HG03442 (cell line): ENCODE measurements around the gene C1QTNF6.

Experiments used
- ATAC-seq: cut with Tn5 transposase; IDR thresholded peaks from one replicate; pipeline ENCODE4 v1.9.1; 2021; ENCODE audit warnings: mild to moderate bottlenecking, moderate library complexity; ENCODE audit not compliant: unreplicated experiment

The C1QTNF6 gene

DNA sequence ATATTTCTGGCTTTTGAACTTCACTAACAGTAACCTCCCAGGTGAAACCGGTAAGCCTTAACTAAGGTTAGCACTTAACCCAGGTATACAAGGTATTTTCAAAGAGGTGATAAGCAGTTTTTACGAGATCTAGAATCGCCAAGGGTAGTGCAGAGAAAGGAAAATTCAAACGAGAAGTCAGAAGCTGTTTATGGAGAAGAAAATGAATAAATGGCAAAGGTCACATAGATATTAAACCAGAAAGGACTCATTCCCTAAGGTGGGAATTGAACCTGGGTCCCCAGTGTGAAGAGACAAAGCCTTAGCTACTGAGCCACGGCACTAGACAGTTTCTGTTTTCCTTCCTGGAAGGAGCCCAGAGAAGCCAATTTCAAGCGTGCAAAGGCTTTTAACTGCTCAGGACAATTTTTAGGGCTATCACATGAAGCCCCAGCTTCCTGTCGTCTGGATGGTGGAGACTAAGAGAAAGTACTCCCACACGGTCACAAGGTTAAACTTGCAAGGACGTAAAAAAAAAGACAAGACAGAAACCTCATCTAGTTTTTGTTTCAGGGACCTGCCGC lies 5.7 kb upstream of the C1QTNF6 start:
- ATAC-seq = no peak

DNA sequence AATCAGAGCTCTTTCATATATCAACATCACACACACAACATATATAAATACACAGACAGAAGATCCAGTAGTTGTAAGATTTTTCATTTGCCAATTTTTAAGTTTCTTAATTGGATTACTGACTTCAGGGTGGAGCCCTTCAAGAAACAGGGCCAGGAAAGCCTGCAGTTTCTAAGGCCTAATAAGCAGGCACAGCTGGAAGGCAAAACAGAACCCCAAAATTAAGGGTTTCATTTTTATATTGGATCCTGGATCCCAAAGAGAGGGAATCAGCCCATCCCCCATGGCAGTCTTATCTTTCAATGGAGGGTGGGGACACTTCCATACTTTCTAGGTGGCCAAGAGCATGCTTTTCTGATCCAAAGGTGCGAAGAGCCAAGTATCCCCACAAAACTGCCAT lies 4.7 kb upstream of the C1QTNF6 start:
- no peak for ATAC-seq

DNA sequence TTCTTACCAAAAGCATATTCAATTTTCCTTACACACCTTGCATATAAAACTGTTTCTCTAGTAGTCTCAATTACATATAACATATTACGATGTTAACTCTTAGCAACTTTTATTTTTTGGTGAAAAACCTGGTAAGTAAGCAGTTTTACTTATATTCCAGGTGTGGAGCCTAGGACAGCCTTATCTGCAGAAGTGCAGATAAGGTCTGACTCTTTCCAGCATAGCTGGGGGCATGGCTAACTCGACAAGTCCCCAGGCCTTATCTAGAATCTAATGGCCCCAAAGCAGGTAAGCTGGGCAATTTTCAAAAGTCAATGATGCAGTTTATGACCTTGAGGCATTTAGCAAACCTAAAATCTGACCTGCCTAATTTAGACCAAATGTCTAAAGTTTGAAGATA lies 4.2 kb upstream of the C1QTNF6 start:
- no peak for ATAC-seq

DNA sequence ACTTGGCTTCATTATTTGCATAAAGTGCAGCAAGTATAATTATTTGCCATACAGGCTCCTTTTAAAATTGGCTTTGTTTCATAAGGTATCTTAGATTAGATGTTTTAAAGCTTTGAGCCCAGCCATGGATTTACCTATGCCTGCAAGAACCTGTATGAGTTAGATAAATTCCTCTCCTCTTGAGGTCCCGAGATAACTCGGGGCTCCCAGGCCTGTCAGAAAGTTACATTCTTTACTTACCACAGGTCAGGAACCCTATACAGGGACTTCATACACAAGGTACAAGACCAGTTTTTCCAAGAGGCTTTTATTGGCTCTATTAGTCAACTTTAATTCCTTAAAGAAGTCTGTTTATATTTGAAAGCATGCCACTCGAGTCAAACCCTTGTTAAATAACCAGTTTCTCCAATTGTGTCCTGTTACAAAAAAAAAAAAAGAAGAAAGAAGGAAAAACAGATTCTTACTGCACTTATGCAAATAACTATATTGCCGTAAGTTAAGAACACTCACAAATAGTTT lies 2.3 kb upstream of the C1QTNF6 start:
- no peak for ATAC-seq

DNA sequence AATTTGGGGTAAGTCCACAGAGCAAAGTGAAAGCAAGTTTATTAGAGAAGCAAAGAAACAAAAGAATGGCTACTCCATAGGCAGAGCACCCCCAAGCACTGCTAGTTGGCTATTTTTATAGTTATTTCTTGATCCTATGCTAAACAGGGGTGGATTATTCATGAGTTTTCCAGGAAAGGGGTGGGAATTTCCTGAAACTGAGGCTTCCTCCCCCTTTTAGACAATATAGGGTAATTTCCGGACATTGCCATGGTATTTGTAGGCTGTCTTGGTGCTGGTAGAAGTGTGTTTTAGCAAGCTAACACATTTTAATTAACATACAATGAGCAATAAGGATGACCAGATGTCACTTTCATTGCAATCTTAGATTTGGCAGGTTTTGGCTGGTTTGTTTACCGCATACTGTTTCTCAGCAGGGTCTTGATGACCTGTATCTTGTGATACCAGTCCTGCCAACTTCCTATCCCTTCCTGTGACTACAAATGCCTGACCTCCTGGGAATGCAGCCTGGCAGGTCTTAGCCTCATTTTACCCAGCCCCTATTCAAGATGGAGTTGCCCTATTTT lies 937 bp upstream of the C1QTNF6 start:
- no peak for ATAC-seq

DNA sequence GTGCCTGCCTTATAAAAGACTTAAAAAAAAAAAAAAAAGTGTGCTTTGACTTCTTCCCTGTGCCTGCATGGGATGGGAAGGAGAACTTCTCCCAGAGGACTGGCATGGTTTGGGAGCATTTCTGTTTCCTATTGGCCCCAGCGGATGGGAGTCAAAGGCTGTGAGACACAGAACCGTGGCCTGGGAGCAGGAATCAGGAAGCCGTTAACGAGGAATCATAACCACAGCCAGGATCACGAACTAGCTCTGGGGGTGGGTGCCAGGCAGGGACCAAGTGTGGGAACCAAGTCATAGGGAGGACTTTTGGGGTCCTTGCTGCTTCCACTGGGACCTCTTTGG lies 526 bp downstream of the C1QTNF6 start:
- no peak for ATAC-seq

DNA sequence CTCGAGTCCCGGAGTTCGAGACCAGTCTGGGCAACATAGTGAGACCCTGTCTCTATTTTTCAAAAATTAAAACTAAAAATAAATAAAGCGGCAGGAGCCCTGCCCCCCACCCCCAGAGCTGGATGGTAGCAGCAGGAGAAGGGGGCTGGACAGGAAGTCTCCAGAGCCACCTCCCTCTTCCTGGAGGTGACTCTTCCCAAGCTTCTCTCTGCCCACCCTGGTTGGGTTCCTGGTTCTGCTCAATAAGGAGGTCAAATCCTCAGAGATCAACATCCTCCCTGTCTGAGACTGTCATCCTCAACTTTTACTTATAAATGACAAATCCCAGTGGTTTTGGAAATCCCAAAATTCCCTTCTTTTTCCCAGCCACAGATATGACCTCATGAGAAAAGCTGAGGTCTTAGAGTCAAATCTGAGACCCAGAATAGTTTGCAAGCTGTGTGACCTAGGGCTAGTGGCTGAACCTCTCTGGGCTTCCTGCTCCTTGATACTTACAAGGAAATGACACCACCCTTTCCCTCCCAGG lies 987 bp downstream of the C1QTNF6 start:
- no peak for ATAC-seq

DNA sequence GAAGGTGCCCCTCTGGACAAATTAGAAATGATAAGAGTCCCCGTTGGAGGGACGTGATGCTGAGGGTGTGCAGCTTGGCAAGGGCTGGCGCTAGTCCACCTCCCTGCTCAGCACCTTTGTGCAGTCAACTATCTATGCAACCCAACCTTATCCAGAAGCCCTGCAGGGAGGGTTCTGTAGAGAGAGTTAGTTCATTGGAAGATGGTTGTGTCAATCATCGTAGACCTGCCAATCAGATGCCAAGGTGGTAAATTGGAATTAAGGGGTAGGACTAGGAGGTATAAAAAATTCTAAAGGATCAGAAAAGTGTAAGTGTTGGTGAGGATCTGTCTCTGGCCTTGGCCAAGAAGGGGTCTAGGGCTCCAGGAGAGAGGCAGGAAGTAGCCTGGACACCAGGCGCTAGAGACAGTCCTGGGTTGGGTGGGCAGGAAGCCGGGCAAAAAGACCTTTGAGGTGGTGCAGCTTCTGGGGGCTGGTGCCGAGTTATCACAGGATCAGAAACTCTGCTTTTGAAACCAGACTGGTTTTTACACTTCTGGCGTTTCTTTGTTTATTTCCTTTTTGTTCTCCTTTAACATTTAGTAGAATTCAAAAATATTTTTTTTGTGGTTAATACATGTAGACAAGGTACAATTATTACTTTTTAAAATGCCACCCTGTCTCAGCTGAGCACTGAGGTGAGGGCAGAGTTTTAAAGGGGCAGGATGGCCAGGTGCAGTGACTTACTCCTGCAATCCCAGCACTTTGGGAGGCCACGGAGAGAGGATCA lies 1.6 kb downstream of the C1QTNF6 start:
- no peak for ATAC-seq

DNA sequence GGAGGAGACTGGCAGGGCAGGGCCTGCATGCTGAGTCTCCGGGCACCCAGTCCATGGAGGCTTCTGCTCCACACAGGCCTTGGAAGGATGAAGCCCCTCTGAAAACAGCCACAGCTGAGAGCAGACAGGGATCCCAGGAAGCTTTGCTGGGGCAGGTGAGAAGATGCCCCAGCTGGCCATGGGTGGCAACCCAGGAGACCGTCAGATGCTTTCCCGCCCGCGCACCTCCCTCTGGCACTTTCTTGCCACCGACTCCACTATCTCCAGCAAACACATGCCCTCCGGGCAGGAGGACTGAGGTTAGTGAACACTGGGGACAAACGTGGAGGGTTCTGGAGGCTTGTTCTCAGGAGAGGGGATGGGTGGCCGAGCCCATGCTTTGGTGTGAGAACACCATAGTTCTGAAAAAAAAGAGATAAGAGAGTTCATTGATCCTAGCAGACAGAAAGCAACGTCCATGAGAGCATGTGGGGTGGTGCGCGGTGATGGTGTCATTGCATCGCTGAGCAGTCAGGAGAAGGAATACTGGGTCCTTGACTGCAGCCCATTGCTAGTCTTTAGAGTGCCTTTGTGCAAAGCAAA lies 2.3 kb downstream of the C1QTNF6 start:
- ATAC-seq = no peak

DNA sequence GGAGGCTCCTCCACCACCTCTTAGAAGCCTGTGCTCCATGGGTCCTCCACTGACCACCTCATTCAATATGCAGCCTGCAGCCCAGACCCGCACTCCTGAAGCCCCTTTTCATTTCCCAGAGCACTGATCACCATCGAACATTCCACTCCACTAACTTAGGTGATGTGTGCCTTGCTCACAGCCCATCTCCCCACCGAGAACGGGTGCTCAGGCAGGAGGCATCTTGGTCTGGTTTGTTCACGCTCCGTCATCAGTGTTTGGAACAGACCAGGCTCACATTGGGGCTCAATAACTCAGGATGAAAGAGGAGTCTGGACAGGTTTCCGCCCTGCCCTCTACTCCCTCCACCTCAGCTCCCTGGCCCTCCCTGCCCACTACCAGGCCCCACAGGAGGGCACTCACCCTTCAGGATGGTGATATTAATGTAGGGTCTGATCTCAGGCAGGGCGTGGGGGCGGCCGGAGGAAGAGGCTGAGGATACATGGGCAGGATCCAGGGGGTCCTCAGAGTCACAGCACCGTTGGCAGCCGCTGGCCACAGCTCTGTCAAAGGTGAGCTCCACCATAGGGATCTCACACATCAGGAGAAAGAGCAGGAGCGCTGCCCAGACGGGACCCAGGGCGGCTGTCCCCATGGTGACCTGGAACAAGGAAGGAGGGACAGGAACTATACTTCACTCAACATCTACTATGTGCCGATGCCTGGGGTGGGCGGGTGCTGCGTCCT lies 3.1 kb downstream of the C1QTNF6 start:
- no peak for ATAC-seq

DNA sequence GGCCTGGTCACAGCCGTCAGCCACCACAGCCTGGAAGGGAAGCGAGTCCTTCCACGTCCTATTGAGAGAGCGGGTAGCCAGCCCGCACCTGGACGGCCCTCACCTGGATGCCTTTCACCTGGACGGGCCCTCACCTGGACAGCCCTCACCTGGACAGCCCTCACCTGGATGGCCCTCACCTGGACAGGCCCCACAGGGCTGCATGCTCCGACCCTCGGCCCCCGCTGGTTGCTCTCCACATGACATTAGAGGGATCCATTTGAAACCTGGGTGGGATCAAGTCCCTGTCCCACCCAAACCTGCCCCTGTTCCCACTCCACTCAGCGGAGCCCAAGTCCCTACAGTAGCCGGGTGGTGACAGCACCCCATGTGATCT lies 3.7 kb downstream of the C1QTNF6 start:
- no peak for ATAC-seq

DNA sequence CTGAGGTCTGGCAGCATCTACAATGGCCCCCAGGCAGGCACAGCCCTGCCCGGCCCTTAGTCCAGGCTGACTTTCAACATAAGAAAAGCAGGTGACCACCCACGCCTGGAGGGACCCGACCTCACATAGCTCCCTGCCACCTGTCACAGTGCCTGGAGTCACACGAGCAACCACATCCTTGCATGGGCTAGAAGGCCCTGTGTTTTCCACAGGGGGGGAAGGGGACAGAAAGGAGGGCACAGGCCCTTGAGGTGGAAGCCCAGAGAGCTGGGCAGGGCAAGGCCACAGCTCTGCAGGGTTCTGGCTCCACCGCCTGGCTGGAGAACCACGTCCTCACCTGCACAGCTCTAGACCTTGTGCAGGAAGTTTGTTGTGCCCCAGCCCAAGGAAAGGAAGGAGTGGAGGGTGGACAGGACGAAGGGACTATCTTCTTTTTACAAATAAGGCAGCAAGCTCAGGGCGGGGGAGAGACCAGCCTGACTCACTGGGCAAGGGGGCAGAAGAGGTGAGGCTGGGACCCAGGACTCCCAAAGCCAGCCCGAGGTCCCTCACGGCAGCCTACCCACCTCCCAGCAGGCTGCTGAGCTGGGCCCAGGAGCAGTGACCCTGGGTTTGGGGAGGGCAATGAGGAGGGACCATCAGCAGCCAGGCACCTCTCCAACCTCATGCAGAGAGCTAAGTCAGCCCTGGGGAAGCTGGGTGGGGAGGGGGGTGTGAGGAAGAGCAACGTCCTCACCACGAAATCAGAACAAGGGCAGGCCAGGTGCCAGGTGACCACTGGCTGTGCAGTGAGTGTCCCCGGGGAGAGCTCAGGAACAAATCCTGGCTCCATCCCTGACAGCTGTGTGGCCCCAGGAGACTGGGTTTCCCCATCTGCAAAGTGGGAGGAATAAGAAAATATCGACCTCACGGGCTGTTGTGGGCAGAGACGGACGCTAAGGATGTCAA lies 4.3 kb downstream of the C1QTNF6 start:
- no peak for ATAC-seq

DNA sequence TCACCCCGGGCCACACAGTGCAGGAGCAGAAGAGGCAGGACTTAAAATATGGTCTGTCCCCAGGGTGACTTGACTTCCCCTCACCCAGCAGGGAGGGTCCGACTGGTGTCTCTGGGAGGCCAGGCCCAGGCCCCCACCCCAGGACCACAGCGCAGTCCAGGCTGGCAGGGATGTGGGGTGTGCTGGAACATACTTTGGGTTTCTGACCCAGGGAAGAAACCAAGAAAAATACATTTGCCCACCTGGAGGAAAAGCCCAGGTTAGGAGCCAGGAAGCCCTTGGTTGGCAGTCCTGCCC lies 5.2 kb downstream of the C1QTNF6 start:
- no peak for ATAC-seq

DNA sequence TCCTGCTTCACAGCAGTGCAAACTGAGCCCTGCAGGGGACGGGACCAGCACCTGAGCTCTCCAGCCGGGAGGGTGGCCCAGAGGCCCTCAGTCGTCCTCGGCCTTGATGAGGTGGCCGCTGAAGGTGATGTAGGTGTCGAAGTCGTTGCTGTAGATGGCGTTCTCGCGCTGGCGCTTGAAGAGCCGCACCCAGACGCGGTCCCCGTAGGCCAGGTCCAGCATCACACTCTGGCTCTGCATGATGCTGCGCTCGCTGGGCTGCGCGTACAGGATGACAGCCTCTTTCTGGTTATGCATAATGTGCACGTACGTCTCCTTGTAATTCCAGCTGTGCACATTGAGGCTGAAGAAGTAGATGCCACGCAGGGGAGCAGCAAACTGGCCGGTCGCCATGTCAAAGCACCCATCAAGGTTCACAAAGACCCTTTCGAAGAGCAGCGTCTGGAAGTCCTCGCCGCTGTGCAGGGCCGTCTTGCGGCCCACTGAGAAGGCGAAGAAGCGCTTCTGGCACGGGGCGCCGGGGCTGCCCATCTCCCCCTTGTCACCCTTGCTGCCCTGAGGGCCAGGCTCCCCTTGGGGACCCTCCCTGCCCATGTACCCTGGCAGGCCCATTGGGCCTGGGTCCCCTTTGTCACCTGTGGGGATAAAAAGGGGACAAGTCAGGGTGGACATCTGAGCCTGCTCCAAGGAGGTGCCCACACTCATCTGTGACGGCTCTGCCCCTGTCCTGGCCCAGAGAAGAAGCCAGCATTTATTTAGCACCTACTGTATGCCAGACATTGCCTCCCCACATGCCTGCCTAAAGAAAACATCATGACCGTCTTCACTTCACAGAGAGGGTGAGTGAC lies 5.7 kb downstream of the C1QTNF6 start:
- ATAC-seq = no peak

DNA sequence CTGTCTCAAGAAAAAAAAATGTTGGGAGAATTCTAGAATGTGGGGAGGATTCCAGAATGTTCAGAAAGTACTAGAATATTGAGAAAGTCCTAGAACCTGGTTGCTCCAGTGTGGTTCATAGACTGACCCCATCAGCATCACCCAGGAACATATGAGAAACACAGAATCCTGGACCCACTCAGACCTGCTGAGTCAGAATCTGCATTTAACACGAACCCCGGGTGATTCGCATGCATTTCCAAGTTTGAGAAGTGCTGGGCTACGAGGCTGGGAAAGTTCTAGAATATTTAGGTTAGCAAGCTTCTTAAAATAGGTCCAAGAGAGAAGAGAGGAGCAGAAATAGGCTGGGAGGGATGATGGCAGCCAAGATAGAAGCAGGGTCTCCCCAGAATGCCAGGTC lies 6.4 kb downstream of the C1QTNF6 start:
- ATAC-seq = no peak

DNA sequence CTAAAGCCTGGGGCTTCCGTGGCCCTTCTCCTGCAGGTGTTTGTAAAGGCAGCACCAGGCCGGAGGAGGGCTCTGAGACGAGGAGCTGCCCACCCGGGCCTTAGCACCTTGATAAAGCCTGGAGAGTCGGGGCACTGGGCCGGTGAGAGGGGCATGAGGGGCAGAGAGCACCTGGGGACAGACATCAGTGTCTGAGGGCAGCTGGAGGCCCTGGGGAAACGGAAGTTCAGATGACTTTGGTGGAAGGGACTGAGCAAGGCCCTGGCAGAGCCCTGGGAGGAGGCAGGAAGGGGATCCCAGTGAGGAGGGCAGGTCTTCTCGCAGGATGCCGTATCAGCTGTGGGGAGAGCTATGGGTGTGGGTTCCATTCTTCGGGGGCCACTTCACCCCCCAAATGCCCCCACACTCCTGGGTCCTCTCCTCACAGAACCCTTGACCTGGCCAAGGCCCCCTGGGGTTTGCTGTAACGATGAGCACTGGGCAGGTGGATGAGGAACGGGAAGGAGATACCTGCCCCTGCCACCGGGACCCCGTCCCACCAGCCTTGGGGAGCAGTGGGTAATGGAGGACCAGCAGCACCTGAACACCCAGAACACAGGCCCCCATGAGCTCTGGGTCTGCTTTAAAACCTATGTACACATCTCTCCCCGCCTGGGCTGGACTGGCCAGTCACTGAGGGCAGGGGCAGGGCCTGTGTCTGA lies 7.4 kb downstream of the C1QTNF6 start:
- ATAC-seq = no peak

DNA sequence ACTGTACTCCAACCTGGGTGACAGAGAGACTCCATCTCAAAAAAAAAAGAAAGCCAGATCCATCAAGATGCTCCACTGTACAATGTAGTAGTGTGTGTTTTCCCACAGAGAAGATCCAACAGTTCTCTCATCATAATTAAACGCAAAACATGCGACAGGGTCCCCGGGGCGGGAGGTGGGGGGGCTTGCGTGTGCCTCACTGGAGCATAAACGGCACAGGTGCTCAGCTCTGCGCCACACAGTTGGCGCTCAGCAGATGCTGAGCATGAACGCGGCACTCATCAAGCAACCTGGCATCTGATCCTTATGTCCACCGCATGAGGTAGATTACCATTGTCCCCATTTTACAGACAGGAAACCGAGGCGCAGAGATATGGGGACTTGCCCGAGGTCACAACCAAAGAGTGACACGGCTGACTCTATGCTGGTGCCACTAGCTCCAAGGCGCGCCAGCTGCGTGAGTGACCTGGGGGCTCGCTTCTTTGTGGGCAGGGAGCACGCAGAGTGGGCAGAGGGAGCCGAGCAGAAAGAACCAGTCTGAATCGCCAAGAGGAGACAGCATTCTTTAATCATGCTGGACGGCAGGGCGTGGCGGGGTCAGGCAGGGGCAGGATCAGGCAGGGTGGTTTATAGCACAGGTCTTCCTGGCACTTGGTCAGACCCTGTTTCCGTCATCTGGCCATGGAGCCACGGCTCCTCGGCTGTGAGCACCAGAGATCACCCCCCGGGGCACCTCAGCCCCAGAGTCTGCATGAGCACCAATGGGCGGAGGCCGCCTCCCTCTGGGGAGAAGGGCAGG lies 8.2 kb downstream of the C1QTNF6 start:
- no peak for ATAC-seq

DNA sequence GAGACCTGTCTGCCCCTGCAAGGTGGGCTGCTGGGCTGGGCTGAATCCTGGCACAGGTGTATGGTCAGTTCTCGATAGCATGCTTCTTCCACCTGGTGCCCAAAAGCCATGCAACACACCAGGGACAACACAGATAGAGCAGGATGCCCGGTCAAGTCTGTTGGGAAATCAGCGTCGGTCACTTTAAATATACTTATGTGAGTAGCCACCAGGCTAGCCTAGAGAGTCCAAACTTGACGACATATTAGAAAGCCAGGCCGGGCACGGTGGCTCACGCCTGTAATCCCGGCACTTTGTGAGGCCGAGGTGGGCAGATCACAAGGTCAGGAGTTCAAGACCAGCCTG lies 8.9 kb downstream of the C1QTNF6 start:
- ATAC-seq = no peak
